ENCODE data around the gene ZNF892. TPM values are rescaled to one million over a fixed set of nuclear protein-coding genes. Genes with fewer than 3 reads are reported as not detected.
A peak's percentile ranks its signal among the peaks of the same experiment; 100 is the strongest.
"Not testable (repeated sequence)": the region's sequence is repeated elsewhere in the genome, so short reads cannot be mapped to it uniquely, and the experiment has no call there.

The ZNF892 gene
- total and polyA plus RNA-seq, 12 donors = 0.26 to 4.4 (median 2.8) TPM

DNA sequence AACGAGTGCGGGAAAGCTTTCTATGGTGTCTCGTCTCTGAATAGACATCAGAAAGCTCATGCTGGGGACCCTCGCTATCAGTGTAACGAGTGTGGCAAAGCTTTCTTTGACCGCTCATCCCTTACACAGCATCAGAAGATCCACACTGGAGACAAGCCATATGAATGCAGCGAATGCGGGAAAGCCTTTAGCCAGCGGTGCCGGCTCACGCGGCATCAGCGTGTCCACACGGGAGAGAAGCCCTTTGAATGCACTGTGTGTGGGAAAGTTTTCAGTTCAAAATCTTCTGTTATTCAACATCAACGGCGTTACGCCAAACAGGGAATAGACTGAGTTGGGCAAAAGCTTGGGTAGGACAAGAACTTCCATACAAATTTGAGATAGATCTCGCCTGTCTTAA, 25.5 kb upstream of the ZNF892 start:
- DNase-seq (no peak), ATAC-seq (no peak)
- H3K36me3 ChIP-seq = peaks cover 0 to 66% (median 42%) of the 10 kb centered on the region in 9 donors
- H3K27ac ChIP-seq = no peak overlapping the region
- no peaks in the 10 kb centered on the region for H3K27me3 ChIP-seq
- no peak overlapping the region for H3K4me3 ChIP-seq
- H3K4me1 ChIP-seq = peaks cover 0 to 13% (median 4%) of the 10 kb centered on the region in 9 donors
- intact Hi-C loops (cut with DNase I) = no loop called here
- no peak for TF ChIP-seq CTCF (IDR thresholded peaks at IDR 0.05)
- H3K9me3 ChIP-seq = peaks cover 0 to 44% (median 5%) of the 10 kb centered on the region in 11 donors
- WGBS, 2 donors = 98% methylated on average over 18 of the region's 18 CpGs

DNA sequence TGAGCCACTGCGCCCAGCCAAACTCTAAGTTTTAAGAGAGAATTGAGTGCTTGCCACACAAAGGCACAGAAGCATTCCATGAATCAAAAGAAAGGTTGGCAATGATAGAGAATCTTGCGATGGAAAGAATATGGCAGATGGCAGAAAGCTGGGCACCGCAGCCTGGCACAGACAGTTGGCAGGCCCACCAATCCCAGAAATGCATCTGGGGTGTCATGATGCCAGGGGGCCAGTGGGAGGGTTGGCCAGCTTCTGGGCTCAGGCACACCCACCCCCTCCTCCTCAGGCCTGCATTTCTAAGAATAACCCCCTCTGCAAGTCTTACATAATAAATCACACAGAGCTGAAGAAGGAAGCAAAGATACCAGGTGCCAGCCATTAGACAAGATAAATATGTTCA, 22.1 kb upstream of the ZNF892 start:
- ATAC-seq (no peak), DNase-seq (no peak)
- H3K27me3 ChIP-seq = no peaks in the 10 kb centered on the region
- no peak overlapping the region for H3K27ac ChIP-seq
- H3K4me1 ChIP-seq = no peaks in the 10 kb centered on the region
- peaks cover 0 to 33% (median 29%) of the 10 kb centered on the region in 9 donors for H3K36me3 ChIP-seq
- intact Hi-C loops (cut with DNase I) = no loop called here
- TF ChIP-seq CTCF (IDR thresholded peaks at IDR 0.05) = no peak
- peaks cover 0 to 37% (median 5%) of the 10 kb centered on the region in 11 donors for H3K9me3 ChIP-seq
- 98% methylated on average over 3 of the region's 3 CpGs for WGBS, 2 donors
- no peak overlapping the region for H3K4me3 ChIP-seq

- ATAC-seq (no peak), DNase-seq (no peak)
- WGBS, 2 donors = 74 to 77% methylated on average over 2 of the region's 2 CpGs
- Histone ChIP-seq H3K4me1 (no peaks in the 10 kb centered on the region), H3K27me3 (peaks cover 0 to 4% (median 0%) of the 10 kb centered on the region in 7 donors), H3K4me3 (no peak overlapping the region), H3K36me3 (peaks cover 0 to 26% (median 21%) of the 10 kb centered on the region in 9 donors), H3K27ac (no peak overlapping the region), H3K9me3 (peaks cover 0 to 31% (median 5%) of the 10 kb centered on the region in 11 donors)
- no peak for TF ChIP-seq CTCF (IDR thresholded peaks at IDR 0.05)
- intact Hi-C loops (cut with DNase I) = no loop called here
These were observed 21.3 kb upstream of the ZNF892 start for GRCh38 chr2:95185973-95186372.

DNA sequence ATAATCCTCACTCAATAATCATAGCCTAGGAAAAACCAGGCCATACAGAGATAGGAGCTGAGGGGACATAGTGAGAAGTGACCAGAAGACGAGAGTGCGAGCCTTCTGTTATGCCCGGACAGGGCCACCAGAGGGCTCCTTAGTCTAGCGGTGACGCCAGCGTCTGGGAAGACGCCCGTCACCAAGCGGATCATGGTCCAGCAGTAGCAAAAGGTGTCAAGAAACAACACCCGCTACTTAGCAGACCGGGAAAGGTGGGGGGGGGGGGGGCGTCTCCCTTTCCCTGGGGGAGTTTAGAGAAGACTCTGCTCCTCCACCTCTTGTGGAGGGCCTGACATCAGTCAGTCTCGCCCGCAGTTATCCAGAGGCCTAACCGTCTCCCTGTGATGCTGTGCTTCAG, 14.4 kb upstream of the ZNF892 start:
- peak; percentile 34 to 70 (median 63) for TF ChIP-seq CTCF (IDR thresholded peaks at IDR 0.05)
- not testable (repeated sequence) for H3K27ac ChIP-seq, H3K9me3 ChIP-seq, H3K4me1 ChIP-seq, ATAC-seq, H3K36me3 ChIP-seq, H3K4me3 ChIP-seq, H3K27me3 ChIP-seq
- intact Hi-C loops (cut with DNase I) = loop anchor here in 2 of 10 donors (5.0 to 10.0 kb wide), 2 partner anchors 122 to 124 kb away; no protein-coding TSS in a partner anchor
- DNase-seq = peak; percentile 55 to 62
- 18% methylated on average over 15 of the region's 15 CpGs for WGBS, 2 donors
